K562 (cell line): ENCODE results near the gene CFAP54. TPM values are rescaled to one million over a fixed set of nuclear protein-coding genes. Genes with fewer than 3 reads are reported as not detected.

Source experiments
- ATAC-seq: fragments of 200-7000 bp; cut with Tn5 transposase; 3 replicates; pipeline ENCODE4 v1.9.1; 2020; ENCODE audit warnings: moderate library complexity
- BruUV-seq: library from RNA; stranded (reverse); fragments of 400-500 nt; replicated peaks from 2 replicates; lab custom pipeline; 2021; lab: Mats Ljungman, UMichigan
- CTCF ChIA-PET: fragments of 300-600 bp; formaldehyde crosslinking; extraction: SDS; loops from one replicate; lab custom pipeline; 2021; ENCODE audit warnings: low intra/inter-chr PET ratio; lab: Yijun Ruan, JAX
- POLR2A ChIA-PET: fragments of 300-600, 350-650 bp; sonication (Branson Sonifier 250); formaldehyde crosslinking; extraction: SDS; loops from one replicate; lab custom pipeline; 2021; ENCODE audit warnings: antibody characterized with exemption, inconsistent platforms; lab: Yijun Ruan, JAX
- DNase-seq, 4 experiments: peaks; one replicate each; pipeline versions ENCODE4 v3.0.0 to v3.0.0-alpha.2; 2011 to 2018; ENCODE audit warnings: low spot score in 3 of 4, mixed read lengths in 3 of 4; ENCODE audit errors: extremely low read depth in 1 of 4
- FAIRE-seq: peaks from 2 replicates; lab custom pipeline; 2011; peaks lifted over from hg19 to GRCh38; lab: Jason Lieb, UNC
- H2AFZ ChIP-seq: 2 replicates; pipeline ENCODE4 v1.6.0; 2011; ENCODE audit warnings: low read depth, low read length, control low read depth, inconsistent platforms
- H3K27ac ChIP-seq: fragments of 200-600 bp; 3 replicates; pipeline ENCODE4 v1.8.0; 2011; ENCODE audit warnings: low read depth, mild to moderate bottlenecking, control low read depth, inconsistent platforms, low read length, moderate library complexity, mixed read lengths; ENCODE audit errors: extremely low read depth
- H3K27me3 ChIP-seq, 2 experiments: fragments of 300-600 bp in 1 of 2; 2 replicates in 1 of 2; 3 replicates in 1 of 2; pipeline versions ENCODE4 v1.6.0 to v1.8.0; 2011; ENCODE audit warnings: inconsistent platforms in 2 of 2, low read length in 2 of 2, mild to moderate bottlenecking in 1 of 2, mixed read lengths in 1 of 2, moderate library complexity in 1 of 2; ENCODE audit not compliant: control insufficient read depth in 2 of 2, insufficient read depth in 2 of 2
- H3K36me3 ChIP-seq: fragments of 300-600 bp; 3 replicates; pipeline ENCODE4 v1.8.0; 2011; ENCODE audit warnings: mild to moderate bottlenecking, low read length, inconsistent platforms; ENCODE audit not compliant: control insufficient read depth, insufficient read depth
- H3K4me1 ChIP-seq, 2 experiments: fragments of 200-600 bp in 1 of 2; replicated peaks in 1 of 2; 2 replicates in 1 of 2; 3 replicates in 1 of 2; pipeline versions ENCODE4 v1.5.1 to v1.8.0; 2011; ENCODE audit warnings: inconsistent platforms in 2 of 2, low read length in 2 of 2, mild to moderate bottlenecking in 1 of 2, mixed read lengths in 1 of 2, moderate library complexity in 1 of 2; ENCODE audit not compliant: control insufficient read depth in 2 of 2, insufficient read depth in 2 of 2
- H3K4me2 ChIP-seq: 2 replicates; pipeline ENCODE4 v1.6.1; 2011; ENCODE audit warnings: low read length, control low read depth, inconsistent platforms, mixed read lengths; ENCODE audit not compliant: insufficient read depth
- H3K4me3 ChIP-seq: fragments of 200-600 bp; sonication (generic), shearing (Covaris generic); 2 replicates; pipeline ENCODE4 v1.5.1; 2016; ENCODE audit warnings: control low read depth, inconsistent platforms
- H3K79me2 ChIP-seq: fragments of 200-600 bp; 3 replicates; pipeline ENCODE4 v1.8.0; 2011; ENCODE audit warnings: low read length, inconsistent platforms; ENCODE audit not compliant: control insufficient read depth, insufficient read depth
- H3K9ac ChIP-seq, 2 experiments: 2 replicates each; pipeline versions ENCODE4 v1.6.0 to v1.6.1; 2011; ENCODE audit warnings: low read depth in 2 of 2, low read length in 2 of 2, control low read depth in 1 of 2, inconsistent platforms in 1 of 2, mild to moderate bottlenecking in 1 of 2, mixed read lengths in 1 of 2; ENCODE audit not compliant: insufficient read depth in 1 of 2
- H3K9me1 ChIP-seq: one replicate; pipeline ENCODE4 v1.6.0; 2011; ENCODE audit warnings: inconsistent platforms, mild to moderate bottlenecking, low read length, moderate library complexity; ENCODE audit not compliant: control insufficient read depth, insufficient read depth
- H3K9me3 ChIP-seq: replicated peaks from 2 replicates; pipeline ENCODE4 v1.5.1; 2011; ENCODE audit warnings: low read depth, low read length, inconsistent platforms; ENCODE audit not compliant: control insufficient read depth, insufficient read depth
- H4K20me1 ChIP-seq: replicated peaks from 2 replicates; pipeline ENCODE4 v1.6.1; 2011; ENCODE audit warnings: low read length, inconsistent platforms, mixed read lengths; ENCODE audit not compliant: control insufficient read depth, insufficient read depth
- NONO ChIP-seq, 2 experiments: fragments of 200-400 bp in 1 of 2; fragments of 450-650 bp in 1 of 2; formaldehyde crosslinking in 1 of 2; IDR thresholded peaks; 2 replicates each; pipeline ENCODE4 v1.6.1; 2017; ENCODE audit warnings: low read depth in 2 of 2, mild to moderate bottlenecking in 2 of 2, moderate library complexity in 2 of 2, low read length in 1 of 2
- POLR2AphosphoS2 ChIP-seq: IDR thresholded peaks from 2 replicates; pipeline ENCODE4 v1.6.1; 2012; ENCODE audit warnings: low read length, improper control_type of control experiment
- RFX1 ChIP-seq: fragments of 450-650 bp; IDR thresholded peaks from 2 replicates; pipeline ENCODE4 v1.6.1; 2016; ENCODE audit warnings: mild to moderate bottlenecking, moderate library complexity
- XRCC4 ChIP-seq: IDR thresholded peaks from one replicate; pipeline ENCODE4 v1.6.1; 2011; ENCODE audit not compliant: insufficient read depth, insufficient read length; ENCODE audit errors: extremely low read depth
- ZNF212 ChIP-seq: fragments of 450-650 bp; formaldehyde crosslinking; IDR thresholded peaks from 2 replicates; pipeline ENCODE4 v1.4.0; 2020; ENCODE audit warnings: mild to moderate bottlenecking
- WGBS: fragments of 100-300 bp; shearing (Covaris generic); methylation state at CpG from one replicate; pipeline ENCODE4 v1.1.6; 2016; ENCODE audit warnings: low coverage, mixed read lengths; ENCODE audit not compliant: insufficient coverage; ENCODE audit errors: missing lambda C conversion rate; 5-methylcytosine and 5-hydroxymethylcytosine counted together
- in situ Hi-C: fragments of 300-500 bp; cut with MboI; formaldehyde crosslinking; loops from 4 replicates; pipeline ENCODE4 v1.15.0; 2018; ENCODE audit warnings: inconsistent platforms, mixed read lengths
- intact Hi-C: fragments of 100-400 bp; cut with micrococcal nuclease; formaldehyde crosslinking; loops from 2 replicates; pipeline ENCODE4 v1.14.2; 2022
- polyA plus RNA-seq, 8 experiments: library from polyadenylated mRNA; depleted of rRNA in 4 of 8; stranded (reverse) in 5 of 8; unstranded in 3 of 8; fragments of >200 nt; fragmentation: Nextera tagmentation in 2 of 8; fragmentation: Illumina TruSeq in 1 of 8; extraction: Ambion mirVana in 2 of 8; extraction: Trizol in 1 of 8; gene quantifications; 2 replicates each; pipeline versions ENCODE4 v1.2.1 to v1.2.3, GENCODE V29; 2011 to 2014; ENCODE audit warnings: inconsistent platforms in 1 of 8, missing spikeins in 1 of 8
- total RNA-seq, 7 experiments: library from RNA; depleted of rRNA in 6 of 7; stranded (reverse); fragments of >200 nt in 6 of 7; fragmentation: Illumina TruSeq in 2 of 7; extraction: Trizol in 2 of 7; gene quantifications; 2 replicates each; pipeline versions ENCODE4 v1.2.1 to v1.2.3, GENCODE V29; 2011 to 2021; ENCODE audit warnings: low replicate concordance in 1 of 7

CFAP54 gene
- total and polyA plus RNA-seq, 9 of the 15 experiments (the other 6 are each of a cell fraction or from before 2014, with no cell fraction given) = 0.03 to 0.23 (median 0.10) TPM; not detected in 3

- Histone ChIP-seq H3K9me3 (no peaks in the 10 kb centered on the region), H3K27me3 (no peaks in the 10 kb centered on the region), H3K9ac (no peak overlapping the region), H2AFZ (no peak overlapping the region), H3K36me3 (no peaks in the 10 kb centered on the region), H3K9me1 (no peaks in the 10 kb centered on the region), H3K79me2 (no peaks in the 10 kb centered on the region), H3K4me3 (no peak overlapping the region), H3K4me2 (no peak overlapping the region), H4K20me1 (no peaks in the 10 kb centered on the region), H3K27ac (no peak overlapping the region), H3K4me1 (no peaks in the 10 kb centered on the region)
- POLR2A ChIA-PET = no interaction called here
- DNase-seq = no peak
- no TSS peak for BruUV-seq
- intact Hi-C loops = no loop called here
- CTCF ChIA-PET = no interaction called here
- FAIRE-seq = no peak
- ATAC-seq = no peak
- no peak for TF ChIP-seq POLR2AphosphoS2
- TF ChIP-seq RFX1 = peak; percentile 54
- in situ Hi-C loops = no loop called here
- 0% methylated on average over 3 of the region's 3 CpGs for WGBS
Observed at GRCh38 chr12:96821592-96821991, 332.2 kb downstream of the CFAP54 start.

GRCh38 chr12:96822641-96823040 lies 333.3 kb downstream of the CFAP54 start:
- Histone ChIP-seq H3K4me1 (no peaks in the 10 kb centered on the region), H3K27ac (no peak overlapping the region), H3K4me3 (no peak overlapping the region), H3K9me3 (no peaks in the 10 kb centered on the region), H3K4me2 (no peak overlapping the region), H3K36me3 (no peaks in the 10 kb centered on the region), H2AFZ (no peak overlapping the region), H4K20me1 (no peaks in the 10 kb centered on the region), H3K79me2 (no peaks in the 10 kb centered on the region), H3K27me3 (no peaks in the 10 kb centered on the region), H3K9ac (no peak overlapping the region), H3K9me1 (no peaks in the 10 kb centered on the region)
- TF ChIP-seq XRCC4 = no peak
- TF ChIP-seq NONO (IDR thresholded peaks at IDR 0.05; ENCODE audit: low read depth in 2 of 2, low read length in 1 of 2) = no peak
- no peak for TF ChIP-seq ZNF212 (CRISPR knock-in tag)
- intact Hi-C loops = no loop called here
- ATAC-seq = no peak
- 0% methylated on average over 1 of the region's 1 CpG for WGBS
- ChIA-PET POLR2A (no interaction called here), CTCF (no interaction called here)
- no TSS peak for BruUV-seq
- no peak for FAIRE-seq
- in situ Hi-C loops = no loop called here
- no peak for DNase-seq
